ENCODE measurements around the gene SERTAD3.
A peak's percentile ranks its signal among the peaks of the same experiment; 100 is the strongest.
"Not testable (repeated sequence)": the region's sequence is repeated elsewhere in the genome, so short reads cannot be mapped to it uniquely, and the experiment has no call there.

Gene SERTAD3

DNA sequence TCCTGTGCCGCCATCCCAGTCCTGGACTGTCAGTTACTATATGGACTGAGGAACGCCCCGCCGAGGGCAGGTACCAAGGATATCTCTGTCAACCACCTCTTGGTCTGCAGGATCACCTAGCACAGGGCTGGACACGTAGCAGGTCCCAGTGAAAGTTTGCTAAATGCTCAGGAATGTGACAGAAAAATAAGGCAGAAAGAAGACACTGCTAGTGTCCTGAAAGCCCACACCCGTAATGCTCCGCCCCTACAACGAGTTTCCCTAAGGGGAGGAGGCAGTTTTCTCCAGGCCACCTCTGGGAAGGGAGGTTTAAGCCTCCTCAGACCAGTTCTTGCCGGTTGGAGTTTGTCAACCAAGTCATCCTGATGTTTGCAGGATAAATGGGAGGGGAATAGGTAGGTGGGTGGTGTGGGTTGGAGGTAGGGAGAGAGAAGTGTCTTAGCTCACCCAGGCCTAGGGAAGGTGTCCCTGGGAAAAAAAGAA lies 1.7 kb upstream of the SERTAD3 start:
- no peak overlapping the region for H3K27ac Mint-ChIP-seq
- no peak for ATAC-seq
- no peak for DNase-seq
- H3K27me3 Mint-ChIP-seq, result no peaks in the 10 kb centered on the region
- H3K36me3 Mint-ChIP-seq (ENCODE audit: low read depth), result peaks cover 9% of the 10 kb centered on the region
- H3K9me3 Mint-ChIP-seq, result no peaks in the 10 kb centered on the region
- H3K4me1 Mint-ChIP-seq, result peaks cover 27% of the 10 kb centered on the region
- no peak overlapping the region for H3K4me3 Mint-ChIP-seq

DNA sequence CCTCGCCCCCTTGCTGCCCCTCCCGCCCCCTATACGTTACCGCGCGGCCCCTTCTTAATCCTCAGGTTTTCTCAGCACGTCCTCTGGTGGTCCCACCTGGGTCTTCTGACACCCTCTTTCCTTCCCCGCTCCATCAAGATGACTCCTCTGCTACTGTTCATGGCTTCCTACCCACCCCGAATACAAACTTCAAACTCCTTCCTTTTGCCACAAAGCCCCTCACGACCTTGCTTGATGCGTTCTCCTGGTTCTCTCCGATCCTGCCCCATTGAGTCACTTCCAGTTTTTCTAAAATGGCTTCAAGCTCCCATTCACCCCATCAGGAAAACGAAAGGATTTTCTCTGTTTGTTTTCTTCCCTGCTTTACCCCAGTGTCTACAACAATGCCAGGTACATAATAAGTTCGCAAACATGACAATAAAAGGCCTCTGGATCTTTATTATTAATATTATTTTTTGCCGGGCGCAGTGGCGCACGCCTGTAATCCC lies 734 bp upstream of the SERTAD3 start:
- Mint-ChIP-seq H3K4me3 (peak overlapping the region; percentile 96), H3K9me3 (no peaks in the 10 kb centered on the region), H3K36me3 (ENCODE audit: low read depth) (peaks cover 9% of the 10 kb centered on the region), H3K4me1 (peaks cover 33% of the 10 kb centered on the region), H3K27ac (peak overlapping the region; percentile 83), H3K27me3 (no peaks in the 10 kb centered on the region)
- no peak for DNase-seq
- ATAC-seq, result no peak

DNA sequence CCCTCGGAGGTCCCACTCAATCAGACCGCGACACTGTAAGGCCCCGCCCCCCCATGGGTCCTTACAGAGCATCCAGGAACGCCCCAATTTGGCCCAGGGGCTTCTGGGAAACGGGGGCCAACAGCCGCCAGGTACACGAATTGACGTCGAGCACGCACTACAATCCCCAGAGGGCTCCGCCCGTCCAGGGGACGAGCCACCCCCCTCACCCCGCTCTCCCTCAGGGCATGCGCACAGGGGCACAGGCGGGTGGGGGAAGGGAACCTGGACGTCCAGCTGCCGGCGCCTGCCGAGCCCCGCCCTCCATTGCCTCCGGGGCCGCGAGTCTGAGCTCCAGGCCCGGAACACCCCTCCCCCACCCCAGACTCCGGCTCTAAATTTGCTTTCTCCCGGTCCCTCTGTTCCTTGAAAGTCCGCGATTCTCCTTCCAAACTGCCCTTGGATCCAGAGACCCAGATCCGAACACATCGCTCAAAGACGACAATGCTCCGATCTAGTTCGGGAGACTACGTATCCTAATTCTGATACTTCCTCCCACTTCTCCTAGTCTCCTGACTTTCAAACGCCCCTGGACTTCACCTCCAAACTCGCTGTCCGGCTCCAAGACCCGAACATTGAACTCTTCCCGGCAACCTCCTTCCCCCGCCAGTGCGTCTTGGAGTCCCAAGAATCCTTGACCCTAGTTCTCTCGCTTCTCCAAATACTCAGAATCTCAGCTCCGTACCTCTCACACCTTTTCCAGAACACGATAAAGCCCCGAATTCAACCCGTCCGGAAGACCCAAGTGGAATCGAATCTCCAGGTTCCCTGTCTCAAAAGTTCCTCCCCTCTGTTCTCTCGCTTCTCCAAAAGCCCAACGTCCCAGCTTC lies 770 bp downstream of the SERTAD3 start:
- ATAC-seq (peak; percentile 88), DNase-seq (peak; percentile 99)
- H3K27me3 Mint-ChIP-seq, result no peaks in the 10 kb centered on the region
- peak overlapping the region; percentile 96 for H3K4me3 Mint-ChIP-seq
- H3K4me1 Mint-ChIP-seq, result peaks cover 38% of the 10 kb centered on the region
- H3K36me3 Mint-ChIP-seq (ENCODE audit: low read depth), result peaks cover 9% of the 10 kb centered on the region
- peak overlapping the region; percentile 92 for H3K27ac Mint-ChIP-seq
- no peaks in the 10 kb centered on the region for H3K9me3 Mint-ChIP-seq

DNA sequence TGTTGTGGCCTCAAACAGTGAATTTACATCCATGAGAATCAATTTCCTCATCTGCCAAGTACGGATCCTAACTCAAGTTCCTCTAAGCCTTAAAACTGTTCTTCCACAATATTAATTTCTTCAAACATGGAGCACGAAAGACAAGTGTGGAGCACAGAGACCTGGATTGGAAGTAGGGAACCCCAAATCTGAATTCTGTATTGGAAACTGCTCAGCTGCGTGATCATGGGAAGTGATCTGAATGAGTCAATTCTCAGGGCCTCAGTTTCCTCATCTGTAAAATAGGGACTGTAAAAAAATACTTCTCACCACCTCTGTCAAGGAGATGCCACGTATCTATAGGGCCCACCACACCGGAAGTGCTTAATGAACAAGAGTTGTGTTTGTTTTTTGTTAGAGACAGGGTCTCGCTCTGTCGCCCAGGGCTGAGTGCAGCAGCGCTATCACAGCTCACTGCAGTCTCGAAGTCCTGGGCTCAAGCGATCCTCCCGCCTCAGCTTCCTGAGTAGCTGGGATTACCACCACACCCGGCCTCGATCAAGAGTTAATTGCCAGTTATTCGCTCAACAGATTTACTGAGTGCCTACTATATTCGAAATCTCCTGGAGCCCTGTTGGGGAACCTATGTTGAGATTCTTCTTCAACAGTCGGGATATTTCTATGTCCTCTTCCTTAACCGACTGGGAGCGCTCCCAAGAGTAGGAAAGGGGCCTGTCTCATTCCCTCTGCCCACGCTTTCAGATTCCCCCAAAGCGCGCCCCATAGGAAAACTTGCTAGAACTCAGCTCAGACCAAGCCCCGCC lies 1.6 kb downstream of the SERTAD3 start:
- H3K4me3 Mint-ChIP-seq, result peak overlapping the region; percentile 96
- peaks cover 38% of the 10 kb centered on the region for H3K4me1 Mint-ChIP-seq
- ATAC-seq (no peak), DNase-seq (no peak)
- H3K27ac Mint-ChIP-seq, result peak overlapping the region; percentile 92
- peaks cover 9% of the 10 kb centered on the region for H3K36me3 Mint-ChIP-seq (ENCODE audit: low read depth)
- no peaks in the 10 kb centered on the region for H3K9me3 Mint-ChIP-seq
- H3K27me3 Mint-ChIP-seq, result no peaks in the 10 kb centered on the region

DNA sequence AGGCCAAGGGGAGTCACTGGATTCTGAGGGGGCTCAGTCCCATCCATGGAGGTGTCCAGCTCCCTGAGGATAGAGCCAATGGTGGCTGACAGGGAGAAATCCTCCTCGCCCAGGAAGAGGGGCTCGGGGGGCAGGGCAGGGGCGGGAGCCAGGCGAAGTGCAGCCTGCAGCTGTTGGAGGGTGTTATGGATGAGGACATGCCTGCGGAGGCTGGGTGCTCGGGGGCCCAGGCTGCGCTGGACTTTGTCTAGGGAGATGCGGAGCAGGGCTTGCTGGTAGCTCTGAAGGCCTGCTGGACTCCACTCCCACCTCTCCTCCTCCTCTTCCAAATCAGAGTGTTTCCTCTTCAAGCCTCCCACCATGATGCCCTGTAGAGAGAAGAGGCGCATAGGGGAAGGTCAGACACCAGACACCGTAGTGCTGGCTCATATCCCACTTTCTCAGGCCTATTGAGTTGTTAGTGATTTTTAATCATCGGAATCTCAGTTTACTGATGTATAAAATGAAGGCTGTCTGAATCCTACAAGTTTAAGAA lies 2.3 kb downstream of the SERTAD3 start:
- H3K27ac Mint-ChIP-seq, result peak overlapping the region; percentile 92
- peaks cover 9% of the 10 kb centered on the region for H3K36me3 Mint-ChIP-seq (ENCODE audit: low read depth)
- no peaks in the 10 kb centered on the region for H3K27me3 Mint-ChIP-seq
- H3K9me3 Mint-ChIP-seq, result no peaks in the 10 kb centered on the region
- H3K4me3 Mint-ChIP-seq, result peak overlapping the region; percentile 96
- H3K4me1 Mint-ChIP-seq, result peaks cover 38% of the 10 kb centered on the region
- ATAC-seq (no peak), DNase-seq (no peak)

DNA sequence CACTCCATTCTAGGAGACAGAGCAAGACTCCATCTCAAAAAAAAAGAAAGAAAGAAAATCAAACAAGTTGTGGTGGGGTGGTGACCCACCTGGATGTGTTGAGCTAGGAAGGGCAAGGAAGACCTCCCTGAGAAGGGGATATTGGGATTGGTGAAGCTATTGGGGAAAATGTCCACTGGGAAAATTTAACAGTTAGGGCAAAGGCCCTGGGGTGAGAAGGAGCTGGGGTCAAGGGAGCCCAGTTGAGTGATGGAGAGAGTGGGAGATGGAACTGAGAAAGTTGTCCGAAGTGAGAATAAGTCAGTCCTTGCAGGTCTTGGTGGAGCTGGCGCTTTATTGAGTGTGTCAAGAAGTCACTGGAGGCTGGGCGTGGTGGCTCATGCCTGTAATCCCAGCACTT lies 5.9 kb downstream of the SERTAD3 start:
- no peaks in the 10 kb centered on the region for H3K27me3 Mint-ChIP-seq

DNA sequence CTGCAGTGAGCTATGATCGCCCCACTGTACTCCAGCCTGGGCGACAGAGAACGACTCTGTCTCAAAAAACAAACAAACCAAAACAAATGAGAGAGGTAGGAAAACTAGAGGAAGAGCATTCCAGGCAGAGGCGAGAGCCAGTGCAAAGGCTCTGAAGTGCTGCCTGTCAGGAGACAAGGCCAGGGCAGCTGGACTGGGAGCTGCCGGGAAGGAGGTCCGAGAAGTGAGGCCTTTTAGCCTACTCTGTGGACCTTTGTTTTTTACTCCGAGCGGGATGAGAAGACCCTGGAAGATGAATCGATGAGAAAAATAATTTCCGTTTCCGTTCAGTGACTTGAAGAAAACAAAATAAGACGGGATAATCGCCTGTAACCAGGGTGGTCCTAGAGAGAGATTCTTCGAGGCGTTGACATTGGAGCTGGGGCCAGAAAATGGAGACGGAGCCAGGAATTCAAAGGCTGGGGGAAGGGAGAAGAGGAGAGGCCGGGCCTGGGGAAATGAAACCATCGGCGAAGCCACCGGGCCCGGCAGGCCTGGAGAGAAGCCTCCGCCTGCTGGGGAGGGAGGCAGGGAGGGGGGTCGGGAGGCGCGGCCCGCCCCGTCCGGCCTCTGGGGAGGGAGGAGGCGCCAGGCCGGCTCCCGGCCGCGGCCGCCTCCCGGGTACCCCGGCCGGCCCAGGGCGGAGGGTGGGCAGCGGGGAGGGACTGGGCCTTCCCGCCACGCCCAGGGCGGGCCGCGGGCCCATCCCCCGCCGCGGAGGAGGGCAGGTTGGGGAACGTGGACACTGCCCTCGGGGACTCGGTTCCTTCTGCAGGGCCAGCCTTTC lies 10.5 kb downstream of the SERTAD3 start:
- H3K27me3 Mint-ChIP-seq, result no peaks in the 10 kb centered on the region
- H3K27ac Mint-ChIP-seq, result peak overlapping the region; percentile 96
- peak; percentile 87 for ATAC-seq

More for the DNA sequence above, 5.9 kb downstream of the SERTAD3 start:
- Mint-ChIP-seq H3K4me3 (no peak overlapping the region), H3K27ac (no peak overlapping the region), H3K9me3 (no peaks in the 10 kb centered on the region), H3K4me1 (peaks cover 42% of the 10 kb centered on the region), H3K36me3 (ENCODE audit: low read depth) (peaks cover 9% of the 10 kb centered on the region)
- DNase-seq (no peak), ATAC-seq (no peak)

DNA sequence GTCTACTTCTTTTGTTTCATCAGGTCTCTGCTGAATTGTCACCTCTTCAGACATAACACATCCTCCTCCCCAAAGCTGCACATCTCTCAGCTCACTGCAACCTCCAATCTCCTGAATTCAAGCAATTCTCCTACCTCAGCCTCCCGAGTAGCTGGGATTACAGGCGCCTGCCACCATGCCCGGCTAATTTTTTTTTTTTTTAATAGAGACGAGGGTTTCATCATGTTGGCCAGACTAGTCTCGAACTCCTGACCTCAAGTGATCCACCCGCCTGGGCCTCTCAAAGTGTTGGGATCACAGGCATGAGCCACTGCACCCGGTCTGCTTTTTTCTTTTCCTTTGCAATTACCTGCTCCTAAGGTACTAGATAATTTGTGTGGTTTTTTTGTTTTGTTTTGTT lies 11.4 kb downstream of the SERTAD3 start:
- H3K36me3 Mint-ChIP-seq (ENCODE audit: low read depth); DNase-seq; H3K9me3 Mint-ChIP-seq; H3K27me3 Mint-ChIP-seq; H3K27ac Mint-ChIP-seq; ATAC-seq: not testable (repeated sequence)
- Mint-ChIP-seq H3K4me3 (peak overlapping the region; percentile 83), H3K4me1 (peaks cover 19% of the 10 kb centered on the region)

More for the DNA sequence above, 10.5 kb downstream of the SERTAD3 start:
- peak; percentile 57 for DNase-seq
- Mint-ChIP-seq H3K4me1 (peaks cover 19% of the 10 kb centered on the region), H3K9me3 (no peaks in the 10 kb centered on the region), H3K36me3 (ENCODE audit: low read depth) (no peaks in the 10 kb centered on the region), H3K4me3 (peak overlapping the region; percentile 83)

DNA sequence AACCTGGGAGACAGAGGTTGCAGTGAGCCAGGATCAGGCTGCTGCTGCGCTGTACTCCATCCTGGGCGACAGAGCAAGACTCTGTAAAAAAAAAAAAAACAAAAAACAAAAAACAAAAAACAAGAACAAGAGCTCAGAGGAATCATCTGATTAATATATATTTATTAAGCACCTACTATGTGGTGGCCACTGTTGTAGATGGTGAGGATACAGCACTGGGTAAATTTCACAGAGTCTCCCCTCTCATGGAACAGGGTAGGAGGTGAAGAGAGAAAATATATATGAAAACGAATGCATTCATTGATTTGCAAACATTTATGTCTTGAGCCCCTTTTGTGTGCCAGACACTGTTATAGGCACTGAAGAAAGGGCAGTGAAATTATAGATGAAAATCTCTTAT lies 12.4 kb downstream of the SERTAD3 start:
- Mint-ChIP-seq H3K9me3 (no peaks in the 10 kb centered on the region), H3K36me3 (ENCODE audit: low read depth) (no peaks in the 10 kb centered on the region), H3K4me3 (no peak overlapping the region), H3K27ac (no peak overlapping the region), H3K27me3 (no peaks in the 10 kb centered on the region), H3K4me1 (peaks cover 22% of the 10 kb centered on the region)
- DNase-seq (no peak), ATAC-seq (no peak)

DNA sequence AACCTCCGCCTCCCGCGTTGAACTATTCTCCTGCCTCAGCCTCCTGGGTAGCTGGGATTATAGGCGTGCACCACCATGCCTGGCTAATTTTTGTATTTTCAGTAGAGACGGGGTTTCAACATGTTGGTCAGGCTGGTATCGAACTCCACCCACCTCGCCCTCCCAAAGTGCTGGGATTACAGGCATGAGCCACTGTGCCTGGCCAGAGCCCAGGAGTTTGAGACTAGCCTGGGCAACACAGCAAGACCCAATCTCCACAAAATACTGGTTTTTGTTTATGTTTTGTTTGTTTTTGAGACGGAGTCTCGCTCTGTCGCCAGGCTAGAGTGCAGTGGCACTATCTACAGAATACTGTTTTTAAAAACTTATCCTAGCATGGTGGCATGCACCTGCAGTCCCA lies 13.9 kb downstream of the SERTAD3 start:
- not testable (repeated sequence) for H3K9me3 Mint-ChIP-seq; H3K36me3 Mint-ChIP-seq (ENCODE audit: low read depth); H3K27me3 Mint-ChIP-seq; DNase-seq; H3K27ac Mint-ChIP-seq; H3K4me3 Mint-ChIP-seq; ATAC-seq
- peaks cover 26% of the 10 kb centered on the region for H3K4me1 Mint-ChIP-seq

DNA sequence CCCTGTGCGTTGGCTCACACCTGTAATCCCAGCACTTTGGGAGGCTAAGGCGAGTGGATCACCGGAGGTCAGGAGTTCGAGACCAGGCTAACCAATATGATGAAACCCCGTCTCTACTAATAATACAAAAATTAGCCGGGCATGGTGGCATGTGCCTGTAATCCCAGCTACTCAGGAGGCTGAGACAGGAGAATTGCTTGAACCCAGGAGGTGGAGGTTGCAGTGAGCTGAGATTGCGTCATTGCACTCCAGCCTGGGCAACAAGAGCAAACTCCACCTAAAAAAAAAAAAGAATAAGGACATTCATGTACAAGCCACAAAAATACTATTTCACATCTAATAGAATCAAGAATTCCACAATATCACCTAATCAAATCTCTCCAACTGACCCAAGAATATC lies 15.9 kb downstream of the SERTAD3 start:
- DNase-seq; H3K36me3 Mint-ChIP-seq (ENCODE audit: low read depth); H3K4me3 Mint-ChIP-seq; H3K27me3 Mint-ChIP-seq; H3K9me3 Mint-ChIP-seq; H3K27ac Mint-ChIP-seq; ATAC-seq: not testable (repeated sequence)
- peaks cover 17% of the 10 kb centered on the region for H3K4me1 Mint-ChIP-seq

DNA sequence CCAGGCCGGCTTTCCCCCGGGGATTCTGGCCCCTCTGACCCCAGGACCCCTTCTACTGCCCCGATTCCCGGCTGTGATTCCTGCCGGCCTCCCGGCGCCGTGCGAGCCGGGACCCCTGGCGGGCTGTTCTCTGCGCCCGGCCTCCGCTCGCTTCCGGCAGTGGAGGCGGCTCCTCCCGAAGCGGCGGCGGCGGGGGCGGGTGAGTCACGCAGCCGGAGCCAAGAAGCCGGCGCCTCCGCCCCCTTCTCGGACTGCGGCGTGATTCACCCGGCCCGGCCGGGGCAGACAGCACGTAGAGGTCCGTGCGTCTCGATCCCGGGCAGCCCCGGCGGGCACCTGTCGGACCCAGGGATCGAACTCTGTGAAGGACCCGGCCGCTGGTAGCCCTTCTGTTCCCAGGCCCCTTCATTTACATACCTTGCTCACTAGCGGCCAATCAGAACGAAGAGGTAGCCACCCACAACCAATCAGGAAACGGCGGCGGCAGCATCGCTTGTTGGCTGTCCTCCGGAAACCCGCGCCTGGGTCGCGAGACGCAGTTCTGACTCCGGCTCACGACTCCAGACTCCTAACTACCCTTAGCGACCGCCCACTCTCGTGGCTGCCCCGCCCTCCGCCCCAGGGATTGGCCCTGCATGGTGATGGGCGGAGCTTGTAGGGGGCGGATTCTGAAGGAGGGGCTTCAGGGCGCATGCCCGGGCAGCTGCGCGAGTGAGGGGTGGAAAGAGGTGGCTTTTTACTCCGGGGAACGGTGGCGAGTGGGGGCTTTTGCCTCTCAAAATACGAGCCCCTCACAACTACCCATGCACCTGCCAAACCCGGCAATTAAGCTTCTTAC lies 18.5 kb downstream of the SERTAD3 start, which contains the start of gene SERTAD1:
Gene SERTAD1 (minus strand): TSS at position 543 of the 838 bp plus-strand sequence. CDS start 2,446 bp downstream, outside the sequence.
- Mint-ChIP-seq H3K27ac (peak within 1 kb of the TSS; percentile 95), H3K36me3 (ENCODE audit: low read depth) (peaks cover 14% of the 10 kb centered on the region), H3K27me3 (peaks cover 2% of the 10 kb centered on the region), H3K4me1 (peaks cover 28% of the 10 kb centered on the region), H3K4me3 (peak within 1 kb of the TSS; percentile 96), H3K9me3 (no peaks in the 10 kb centered on the region)
- ATAC-seq, result peak; percentile 90
- DNase-seq, result peak; percentile 100
